Panc1 (cell line): ENCODE data around the gene RBM45.

Experiments
- POLR2AphosphoS5 ChIP-seq: IDR thresholded peaks from 2 replicates; pipeline ENCODE4 v1.6.1; 2012; ENCODE audit warnings: mild to moderate bottlenecking, low read depth, low read length, moderate library complexity
- TF ChIP-seq, protein P1 (sequence below), 2 experiments: IDR thresholded peaks; 2 replicates each; pipeline ENCODE4 v1.6.1; 2011 to 2012; ENCODE audit warnings: low read depth in 2 of 2, control low read depth in 1 of 2, low read length in 1 of 2, mild to moderate bottlenecking in 1 of 2, moderate library complexity in 1 of 2; ENCODE audit not compliant: insufficient read depth in 1 of 2
- TF ChIP-seq, protein P2 (sequence below): fragments of 450-650 bp; IDR thresholded peaks from 2 replicates; pipeline ENCODE4 v1.5.1; 2017; ENCODE audit warnings: mild to moderate bottlenecking

DNA sequence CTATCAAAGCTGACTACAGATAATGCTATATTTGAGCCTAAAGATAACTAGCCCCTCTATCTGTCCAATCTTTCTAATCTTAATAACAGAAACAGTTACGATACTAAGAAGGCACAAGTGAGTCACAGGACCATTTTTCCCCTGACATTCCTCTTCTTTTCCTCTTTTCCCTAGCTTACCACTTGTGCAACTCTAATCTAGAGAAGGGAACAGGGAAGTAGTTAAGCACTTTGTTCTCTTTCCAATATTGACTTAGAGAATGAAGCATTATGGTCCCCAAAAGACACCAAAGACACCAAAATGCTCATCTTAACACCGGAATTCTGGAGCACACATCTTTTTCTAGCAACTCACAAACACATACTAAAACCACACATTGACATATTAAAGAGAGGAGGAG lies 41.4 kb upstream of the RBM45 start:
- TF ChIP-seq, protein P1, sequence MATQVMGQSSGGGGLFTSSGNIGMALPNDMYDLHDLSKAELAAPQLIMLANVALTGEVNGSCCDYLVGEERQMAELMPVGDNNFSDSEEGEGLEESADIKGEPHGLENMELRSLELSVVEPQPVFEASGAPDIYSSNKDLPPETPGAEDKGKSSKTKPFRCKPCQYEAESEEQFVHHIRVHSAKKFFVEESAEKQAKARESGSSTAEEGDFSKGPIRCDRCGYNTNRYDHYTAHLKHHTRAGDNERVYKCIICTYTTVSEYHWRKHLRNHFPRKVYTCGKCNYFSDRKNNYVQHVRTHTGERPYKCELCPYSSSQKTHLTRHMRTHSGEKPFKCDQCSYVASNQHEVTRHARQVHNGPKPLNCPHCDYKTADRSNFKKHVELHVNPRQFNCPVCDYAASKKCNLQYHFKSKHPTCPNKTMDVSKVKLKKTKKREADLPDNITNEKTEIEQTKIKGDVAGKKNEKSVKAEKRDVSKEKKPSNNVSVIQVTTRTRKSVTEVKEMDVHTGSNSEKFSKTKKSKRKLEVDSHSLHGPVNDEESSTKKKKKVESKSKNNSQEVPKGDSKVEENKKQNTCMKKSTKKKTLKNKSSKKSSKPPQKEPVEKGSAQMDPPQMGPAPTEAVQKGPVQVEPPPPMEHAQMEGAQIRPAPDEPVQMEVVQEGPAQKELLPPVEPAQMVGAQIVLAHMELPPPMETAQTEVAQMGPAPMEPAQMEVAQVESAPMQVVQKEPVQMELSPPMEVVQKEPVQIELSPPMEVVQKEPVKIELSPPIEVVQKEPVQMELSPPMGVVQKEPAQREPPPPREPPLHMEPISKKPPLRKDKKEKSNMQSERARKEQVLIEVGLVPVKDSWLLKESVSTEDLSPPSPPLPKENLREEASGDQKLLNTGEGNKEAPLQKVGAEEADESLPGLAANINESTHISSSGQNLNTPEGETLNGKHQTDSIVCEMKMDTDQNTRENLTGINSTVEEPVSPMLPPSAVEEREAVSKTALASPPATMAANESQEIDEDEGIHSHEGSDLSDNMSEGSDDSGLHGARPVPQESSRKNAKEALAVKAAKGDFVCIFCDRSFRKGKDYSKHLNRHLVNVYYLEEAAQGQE (IDR thresholded peaks at IDR 0.05; ENCODE audit: insufficient read depth in 1 of 2, low read depth in 2 of 2, low read length in 1 of 2) = no peak
- no peak for TF ChIP-seq POLR2AphosphoS5
- TF ChIP-seq, protein P2, sequence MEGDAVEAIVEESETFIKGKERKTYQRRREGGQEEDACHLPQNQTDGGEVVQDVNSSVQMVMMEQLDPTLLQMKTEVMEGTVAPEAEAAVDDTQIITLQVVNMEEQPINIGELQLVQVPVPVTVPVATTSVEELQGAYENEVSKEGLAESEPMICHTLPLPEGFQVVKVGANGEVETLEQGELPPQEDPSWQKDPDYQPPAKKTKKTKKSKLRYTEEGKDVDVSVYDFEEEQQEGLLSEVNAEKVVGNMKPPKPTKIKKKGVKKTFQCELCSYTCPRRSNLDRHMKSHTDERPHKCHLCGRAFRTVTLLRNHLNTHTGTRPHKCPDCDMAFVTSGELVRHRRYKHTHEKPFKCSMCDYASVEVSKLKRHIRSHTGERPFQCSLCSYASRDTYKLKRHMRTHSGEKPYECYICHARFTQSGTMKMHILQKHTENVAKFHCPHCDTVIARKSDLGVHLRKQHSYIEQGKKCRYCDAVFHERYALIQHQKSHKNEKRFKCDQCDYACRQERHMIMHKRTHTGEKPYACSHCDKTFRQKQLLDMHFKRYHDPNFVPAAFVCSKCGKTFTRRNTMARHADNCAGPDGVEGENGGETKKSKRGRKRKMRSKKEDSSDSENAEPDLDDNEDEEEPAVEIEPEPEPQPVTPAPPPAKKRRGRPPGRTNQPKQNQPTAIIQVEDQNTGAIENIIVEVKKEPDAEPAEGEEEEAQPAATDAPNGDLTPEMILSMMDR = no peak
